Tibial artery (tissue), 4 donors: ENCODE data around the gene SCN7A.

Experiments used
- DNase-seq, 2 donors: peaks; one replicate each; pipeline ENCODE4 v3.0.0-alpha.2; 2019
- H3K27ac ChIP-seq, 2 donors: fragments of 200-600 bp; sonication (generic) in 1 of 2; 1 replicate in 1 of 2; 2 replicates in 1 of 2; pipeline ENCODE4 v1.5.1; 2018 to 2019; ENCODE audit warnings: mild to moderate bottlenecking in 1 of 2
- H3K27me3 ChIP-seq, 2 donors: fragments of 200-600 bp; sonication (generic) in 1 of 2; one replicate each; pipeline versions ENCODE4 v1.5.1 to v1.6.0; 2016 to 2019
- H3K36me3 ChIP-seq, 3 donors: fragments of 200-600 bp; sonication (generic) in 2 of 3; one replicate each; pipeline ENCODE4 v1.5.1; 2016 to 2019; ENCODE audit warnings: mild to moderate bottlenecking in 2 of 3
- H3K4me1 ChIP-seq, 4 donors: fragments of 200-600 bp; sonication (generic) in 2 of 4; 1 replicate in 3 of 4; 2 replicates in 1 of 4; pipeline ENCODE4 v1.5.1; 2016 to 2019
- H3K4me3 ChIP-seq, 2 donors: fragments of 200-600 bp; sonication (generic) in 1 of 2; 1 replicate in 1 of 2; 2 replicates in 1 of 2; pipeline ENCODE4 v1.5.1; 2018 to 2019; ENCODE audit warnings: mild to moderate bottlenecking in 2 of 2
- H3K9me3 ChIP-seq, 3 donors: fragments of 200-600 bp; sonication (generic) in 1 of 3; one replicate each; pipeline ENCODE4 v1.5.1; 2016 to 2019
- CTCF ChIP-seq, 2 experiments: fragments of 200-600 bp in 1 of 2; fragments of 450-650 bp in 1 of 2; IDR thresholded peaks; one replicate each; pipeline ENCODE4 v1.5.1; 2017 to 2019; ENCODE audit warnings: antibody characterized with exemption in 2 of 2, mild to moderate bottlenecking in 1 of 2, moderate library complexity in 1 of 2
- intact Hi-C: fragments of 100-400 bp; cut with DNase I; formaldehyde crosslinking; loops from one replicate; pipeline ENCODE4 v1.15.0; 2023; ENCODE audit warnings: low total_unique reads

The SCN7A gene

GRCh38 chr2:166373539-166373938 is 120.5 kb downstream of the SCN7A start:
- peaks cover 0 to 12% (median 8%) of the 10 kb centered on the region in 4 donors for H3K4me1 ChIP-seq
- DNase-seq = no peak
- no peaks in the 10 kb centered on the region for H3K36me3 ChIP-seq
- no peak for TF ChIP-seq CTCF (IDR thresholded peaks at IDR 0.05)
- H3K4me3 ChIP-seq = no peak overlapping the region
- H3K27ac ChIP-seq = no peak overlapping the region
- no peaks in the 10 kb centered on the region for H3K9me3 ChIP-seq
- intact Hi-C loops = loop anchor here (10.0 kb wide), 1 partner anchor 309 kb away; no protein-coding TSS in a partner anchor
- H3K27me3 ChIP-seq = no peaks in the 10 kb centered on the region

DNA sequence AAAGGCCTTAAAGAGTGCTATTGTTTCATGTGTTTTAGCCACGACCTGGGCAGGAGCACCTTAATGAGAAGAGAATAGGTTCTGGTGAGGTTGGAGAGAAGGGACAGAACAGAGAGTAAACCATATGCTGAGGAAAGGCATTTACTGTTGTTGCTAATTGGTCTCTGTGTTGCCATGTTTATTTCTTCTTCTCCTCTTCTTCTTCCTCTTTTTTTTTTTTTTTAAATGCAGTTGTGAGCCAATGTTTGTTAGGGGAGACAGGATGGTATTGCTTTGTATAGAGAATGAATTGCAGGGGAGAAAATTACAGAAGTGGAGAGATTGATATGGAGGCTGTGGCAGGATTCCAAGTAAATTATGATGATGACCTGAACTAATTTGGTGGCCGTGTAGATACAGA is 120.9 kb downstream of the SCN7A start:
- no peak overlapping the region for H3K27ac ChIP-seq
- intact Hi-C loops = loop anchor here (10.0 kb wide), 1 partner anchor 308 kb away; no protein-coding TSS in a partner anchor
- no peaks in the 10 kb centered on the region for H3K36me3 ChIP-seq
- no peaks in the 10 kb centered on the region for H3K27me3 ChIP-seq
- no peaks in the 10 kb centered on the region for H3K9me3 ChIP-seq
- no peak for TF ChIP-seq CTCF (IDR thresholded peaks at IDR 0.05)
- H3K4me3 ChIP-seq = no peak overlapping the region
- H3K4me1 ChIP-seq = peaks cover 0 to 12% (median 8%) of the 10 kb centered on the region in 4 donors
- DNase-seq = no peak

- intact Hi-C loops = loop anchor here (10.0 kb wide), 1 partner anchor 307 kb away; no protein-coding TSS in a partner anchor
- no peaks in the 10 kb centered on the region for H3K9me3 ChIP-seq
Measured at GRCh38 chr2:166372046-166372445, 122.0 kb downstream of the SCN7A start.

DNA sequence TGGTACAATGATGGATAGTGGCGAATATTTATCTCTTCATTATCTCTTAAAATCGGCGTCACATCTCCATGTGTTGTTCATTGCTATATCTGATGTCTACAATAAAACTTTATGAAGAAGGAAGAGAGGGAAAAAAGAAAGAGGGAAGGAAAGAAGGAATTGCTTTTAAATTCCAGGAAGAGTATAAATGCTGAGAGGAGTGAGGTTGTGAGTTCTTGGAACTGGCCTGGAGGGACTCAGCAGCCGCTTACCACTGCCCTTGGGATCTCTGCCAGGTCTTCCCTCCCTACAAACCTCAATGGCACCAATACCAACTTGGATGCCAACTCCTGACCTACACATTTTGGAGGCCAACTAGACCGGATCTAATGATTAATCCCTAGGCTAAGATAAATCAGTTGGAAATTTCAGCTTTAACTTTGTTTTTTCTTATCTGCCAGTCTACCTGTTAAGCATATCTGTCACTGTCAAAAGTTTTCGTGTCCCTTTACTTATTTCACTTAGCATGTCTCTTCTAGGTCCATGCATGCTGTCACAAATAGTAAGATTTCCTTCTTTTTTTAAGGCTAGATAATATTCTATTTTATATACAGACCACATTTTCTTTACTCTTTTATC is 128.1 kb downstream of the SCN7A start:
- no peak for TF ChIP-seq CTCF (IDR thresholded peaks at IDR 0.05)
- no peak overlapping the region for H3K27ac ChIP-seq
- H3K4me1 ChIP-seq = no peaks in the 10 kb centered on the region
- no peaks in the 10 kb centered on the region for H3K36me3 ChIP-seq
- DNase-seq = no peak
- H3K4me3 ChIP-seq = no peak overlapping the region
- intact Hi-C loops = no loop called here
- H3K9me3 ChIP-seq = no peaks in the 10 kb centered on the region
- no peaks in the 10 kb centered on the region for H3K27me3 ChIP-seq

More at GRCh38 chr2:166372046-166372445, 122.0 kb downstream of the SCN7A start:
- TF ChIP-seq CTCF (IDR thresholded peaks at IDR 0.05) = no peak
- no peak for DNase-seq
- no peak overlapping the region for H3K27ac ChIP-seq
- no peaks in the 10 kb centered on the region for H3K27me3 ChIP-seq
- H3K4me1 ChIP-seq = peaks cover 0 to 12% (median 8%) of the 10 kb centered on the region in 4 donors
- H3K36me3 ChIP-seq = no peaks in the 10 kb centered on the region
- H3K4me3 ChIP-seq = no peak overlapping the region

DNA sequence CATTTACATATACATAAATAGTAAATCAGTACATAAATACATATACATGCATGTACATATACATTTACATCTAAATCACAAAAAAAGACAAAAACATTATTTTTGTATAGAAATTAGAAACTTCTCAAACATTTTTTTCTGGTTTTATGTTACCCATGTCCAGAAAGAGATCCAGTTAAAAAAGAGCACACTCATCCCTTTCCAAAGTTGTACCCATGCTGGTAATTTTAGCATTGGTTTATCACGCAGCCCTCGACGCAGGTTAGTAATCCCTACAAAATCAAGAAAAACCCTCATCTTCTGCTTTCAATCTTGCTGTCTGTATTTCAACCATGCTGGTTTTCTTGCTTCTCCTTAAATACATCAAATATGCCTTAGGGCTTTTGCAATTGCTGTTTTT is 128.8 kb downstream of the SCN7A start:
- intact Hi-C loops = no loop called here
- Histone ChIP-seq H3K4me3 (no peak overlapping the region), H3K27ac (no peak overlapping the region), H3K4me1 (no peaks in the 10 kb centered on the region), H3K36me3 (no peaks in the 10 kb centered on the region), H3K27me3 (no peaks in the 10 kb centered on the region), H3K9me3 (no peaks in the 10 kb centered on the region)
- TF ChIP-seq CTCF (IDR thresholded peaks at IDR 0.05) = no peak
- no peak for DNase-seq
